GM20000 (cell line): ENCODE results near the gene DVL1.

Experiments
- DNase-seq: peaks from one replicate; pipeline ENCODE4 v3.0.0; 2012; ENCODE audit warnings: low spot score
- TF ChIP-seq, protein P1 (sequence below): IDR thresholded peaks from 2 replicates; pipeline ENCODE4 v1.5.1; 2012; ENCODE audit warnings: mild to moderate bottlenecking, control low read depth; ENCODE audit errors: extremely low read depth, missing control alignments

The DVL1 gene

DNA sequence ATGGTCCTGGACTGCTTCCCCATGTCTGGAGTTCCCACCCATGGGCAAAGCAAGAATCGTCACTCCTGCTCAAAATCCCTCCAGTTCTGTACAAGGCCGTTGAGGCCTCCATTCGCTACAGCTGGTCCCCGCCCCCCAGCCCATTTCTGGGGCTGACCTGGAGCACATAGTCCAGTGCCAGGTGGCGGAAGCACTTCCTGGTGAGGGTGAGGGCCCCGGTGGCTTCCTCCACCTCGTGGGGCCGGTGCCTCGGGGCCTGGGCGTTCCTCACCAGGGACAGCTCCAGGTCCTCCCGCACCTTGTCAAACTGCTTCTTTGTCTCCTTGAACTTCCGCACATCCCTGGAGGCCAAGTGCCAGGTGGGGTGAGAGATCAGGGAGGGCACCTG is 48.9 kb downstream of the DVL1 start:
- TF ChIP-seq, protein P1, sequence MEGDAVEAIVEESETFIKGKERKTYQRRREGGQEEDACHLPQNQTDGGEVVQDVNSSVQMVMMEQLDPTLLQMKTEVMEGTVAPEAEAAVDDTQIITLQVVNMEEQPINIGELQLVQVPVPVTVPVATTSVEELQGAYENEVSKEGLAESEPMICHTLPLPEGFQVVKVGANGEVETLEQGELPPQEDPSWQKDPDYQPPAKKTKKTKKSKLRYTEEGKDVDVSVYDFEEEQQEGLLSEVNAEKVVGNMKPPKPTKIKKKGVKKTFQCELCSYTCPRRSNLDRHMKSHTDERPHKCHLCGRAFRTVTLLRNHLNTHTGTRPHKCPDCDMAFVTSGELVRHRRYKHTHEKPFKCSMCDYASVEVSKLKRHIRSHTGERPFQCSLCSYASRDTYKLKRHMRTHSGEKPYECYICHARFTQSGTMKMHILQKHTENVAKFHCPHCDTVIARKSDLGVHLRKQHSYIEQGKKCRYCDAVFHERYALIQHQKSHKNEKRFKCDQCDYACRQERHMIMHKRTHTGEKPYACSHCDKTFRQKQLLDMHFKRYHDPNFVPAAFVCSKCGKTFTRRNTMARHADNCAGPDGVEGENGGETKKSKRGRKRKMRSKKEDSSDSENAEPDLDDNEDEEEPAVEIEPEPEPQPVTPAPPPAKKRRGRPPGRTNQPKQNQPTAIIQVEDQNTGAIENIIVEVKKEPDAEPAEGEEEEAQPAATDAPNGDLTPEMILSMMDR = no peak

GRCh38 chr1:1299686-1300351 is 49.4 kb downstream of the DVL1 start:
- peak; percentile 76 for DNase-seq
- TF ChIP-seq, protein P1 = peak; percentile 26

More for the DNA sequence above, 48.9 kb downstream of the DVL1 start:
- DNase-seq = no peak

GRCh38 chr1:1298861-1299685 is 50.1 kb downstream of the DVL1 start:
- TF ChIP-seq, protein P1 = no peak
- no peak for DNase-seq

- DNase-seq = no peak
- TF ChIP-seq, protein P1 = no peak
Measured at GRCh38 chr1:1297802-1298424, 51.3 kb downstream of the DVL1 start.

- TF ChIP-seq, protein P1 = no peak
- DNase-seq = no peak
Measured at GRCh38 chr1:1296070-1297061, 52.9 kb downstream of the DVL1 start.

DNA sequence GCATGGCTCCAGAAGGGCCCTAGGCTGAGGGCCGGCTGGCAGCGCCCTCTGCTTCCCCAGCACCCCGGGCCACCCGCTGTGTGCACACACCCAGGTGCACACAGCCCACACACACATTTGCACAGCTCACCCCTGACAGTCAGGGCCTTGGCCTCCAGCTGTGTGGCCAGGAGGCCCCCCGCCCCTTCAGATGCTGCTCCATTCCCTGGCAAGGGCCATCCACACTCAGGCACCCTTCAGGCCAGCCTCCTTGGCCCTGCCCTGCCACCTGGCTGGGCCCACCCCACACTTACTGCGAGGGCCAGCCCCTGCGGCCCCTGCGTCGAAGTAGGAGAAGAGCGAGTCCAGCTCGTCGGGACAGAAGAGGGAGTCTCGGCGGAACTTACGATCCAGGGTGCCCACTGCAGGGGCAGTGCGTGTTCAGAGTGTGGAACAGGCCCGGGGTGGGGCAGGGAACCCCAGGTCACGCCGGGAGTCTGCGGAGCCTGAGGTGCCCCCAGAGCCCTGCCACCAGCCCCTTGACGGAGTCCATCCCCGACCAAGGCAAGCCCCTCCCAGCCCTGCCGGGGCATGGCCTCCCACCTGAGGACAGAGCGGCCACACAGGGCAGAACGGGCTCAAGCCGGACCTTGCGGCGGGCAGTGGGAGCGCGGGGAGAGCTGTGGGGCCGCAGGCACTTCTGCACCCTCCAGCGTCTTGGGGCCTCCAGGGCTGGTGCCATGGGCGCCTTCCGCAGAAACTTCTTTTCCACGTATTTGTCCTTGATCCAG is 53.9 kb downstream of the DVL1 start:
- no peak for DNase-seq
- TF ChIP-seq, protein P1 = no peak
